GM12878 (cell line): ENCODE data around the gene NFATC2. TPM values are rescaled to one million over a fixed set of nuclear protein-coding genes. Genes with fewer than 3 reads are reported as not detected.

Experiments
- ATAC-seq: fragments of 200-7000 bp; cut with Tn5 transposase; 3 replicates; pipeline ENCODE4 v1.9.1; 2020; ENCODE audit warnings: mild to moderate bottlenecking, moderate library complexity
- BruUV-seq: library from RNA; stranded (reverse); fragments of 400-500 nt; replicated peaks from 2 replicates; lab custom pipeline; 2021; lab: Mats Ljungman, UMichigan
- CTCF ChIA-PET: fragments of 300-600 bp; sonication (Branson Sonifier 250); formaldehyde crosslinking; extraction: SDS; loops from one replicate; lab custom pipeline; 2021; ENCODE audit warnings: inconsistent platforms; lab: Yijun Ruan, JAX
- POLR2A ChIA-PET: fragments of 350-600 bp; formaldehyde crosslinking; extraction: SDS; loops from one replicate; lab custom pipeline; 2021; ENCODE audit warnings: inconsistent platforms; lab: Charles Lee
- RAD21 ChIA-PET: fragments of 300-600 bp; sonication (Branson Sonifier 250); formaldehyde crosslinking; loops from one replicate; lab custom pipeline; 2023; ENCODE audit warnings: antibody characterized with exemption; ENCODE audit not compliant: unreplicated experiment; lab: Charles Lee
- SMC1A ChIA-PET: fragments of 300-600 bp; sonication (Branson Sonifier 250); formaldehyde crosslinking; loops from one replicate; lab custom pipeline; 2023; ENCODE audit not compliant: unreplicated experiment, uncharacterized antibody; lab: Charles Lee
- DNase-seq: peaks from one replicate; pipeline ENCODE4 v3.0.0-alpha.2; 2011; ENCODE audit warnings: low read depth, low spot score
- FAIRE-seq: peaks from 3 replicates; lab custom pipeline; 2011; peaks lifted over from hg19 to GRCh38; lab: Jason Lieb, UNC
- H2AFZ ChIP-seq: 2 replicates; pipeline ENCODE4 v1.6.0; 2011; ENCODE audit warnings: low read depth, low read length, control low read depth; ENCODE audit not compliant: control insufficient read depth
- H3K27ac ChIP-seq: 2 replicates; pipeline ENCODE4 v1.5.1; 2011; ENCODE audit warnings: control low read depth; ENCODE audit not compliant: control insufficient read depth, insufficient read depth
- H3K27me3 ChIP-seq, 2 experiments: replicated peaks in 1 of 2; 2 replicates each; pipeline versions ENCODE4 v1.6.0 to v1.6.1; 2011; ENCODE audit warnings: low read length in 1 of 2; ENCODE audit not compliant: control insufficient read depth in 2 of 2, insufficient read depth in 2 of 2
- H3K36me3 ChIP-seq, 2 experiments: 2 replicates each; pipeline ENCODE4 v1.5.1; 2011; ENCODE audit warnings: low read length in 1 of 2; ENCODE audit not compliant: control insufficient read depth in 2 of 2, insufficient read depth in 2 of 2
- H3K4me1 ChIP-seq: 2 replicates; pipeline ENCODE4 v1.6.1; 2011; ENCODE audit warnings: mild to moderate bottlenecking, low read length, moderate library complexity, mixed read lengths; ENCODE audit not compliant: control insufficient read depth, insufficient read depth
- H3K4me2 ChIP-seq: 2 replicates; pipeline ENCODE4 v1.6.0; 2011; ENCODE audit warnings: control low read depth; ENCODE audit not compliant: control insufficient read depth, insufficient read depth
- H3K4me3 ChIP-seq: fragments of 200-600 bp; sonication (generic); 2 replicates; pipeline ENCODE4 v1.5.1; 2016
- H3K79me2 ChIP-seq: 2 replicates; pipeline ENCODE4 v1.6.0; 2011; ENCODE audit warnings: low read length; ENCODE audit not compliant: control insufficient read depth, insufficient read depth
- H3K9ac ChIP-seq: 2 replicates; pipeline ENCODE4 v1.8.0; 2011; ENCODE audit warnings: low read length, control low read depth, mixed read lengths; ENCODE audit not compliant: control insufficient read depth, insufficient read depth
- H3K9me3 ChIP-seq: replicated peaks from 3 replicates; pipeline ENCODE4 v1.5.1; 2011; ENCODE audit warnings: mild to moderate bottlenecking, low read length; ENCODE audit not compliant: control insufficient read depth, insufficient read depth
- H4K20me1 ChIP-seq: 2 replicates; pipeline ENCODE4 v1.6.0; 2011; ENCODE audit not compliant: control insufficient read depth, insufficient read depth
- BMI1 ChIP-seq: fragments of 450-650 bp; IDR thresholded peaks from 2 replicates; pipeline ENCODE4 v1.6.1; 2016; ENCODE audit warnings: mild to moderate bottlenecking, moderate library complexity, borderline replicate concordance
- SIN3A ChIP-seq: IDR thresholded peaks from 2 replicates; pipeline ENCODE4 v1.6.1; 2012; ENCODE audit warnings: low read depth, low read length, improper control_type of control experiment
- whole genome bisulfite sequencing: methylation state at CpG from one replicate; pipeline ENCODE4 v1.1.6; 2016; ENCODE audit warnings: low lambda C conversion rate; ENCODE audit not compliant: insufficient replicate concordance, insufficient coverage; ENCODE audit errors: missing lambda C conversion rate; 5-methylcytosine and 5-hydroxymethylcytosine counted together
- in situ Hi-C: fragments of 300-500 bp; cut with MboI; formaldehyde crosslinking; loops from 9 replicates; pipeline ENCODE4 v1.14.3; 2018; ENCODE audit warnings: mixed read lengths
- intact Hi-C: fragments of 100-400 bp; cut with micrococcal nuclease; formaldehyde crosslinking; loops from one replicate; pipeline ENCODE4 v1.14.2; 2022; ENCODE audit not compliant: unreplicated experiment
- polyA plus RNA-seq, 11 experiments: library from polyadenylated mRNA; depleted of rRNA in 4 of 11; unstranded in 6 of 11; stranded (reverse) in 5 of 11; fragments of >200 nt; fragmentation: Nextera tagmentation in 4 of 11; fragmentation: Illumina TruSeq in 1 of 11; extraction: Ambion mirVana in 4 of 11; extraction: Trizol in 1 of 11; gene quantifications; 1 replicate in 1 of 11; 2 replicates in 10 of 11; pipeline versions ENCODE4 v1.2.1 to v1.2.3, GENCODE V29; 2011 to 2016; ENCODE audit warnings: inconsistent platforms in 2 of 11, missing spikeins in 2 of 11, low read depth in 1 of 11
- total RNA-seq, 4 experiments: library from RNA; depleted of rRNA in 3 of 4; stranded (reverse); fragments of >200 nt in 3 of 4; fragmentation: Illumina TruSeq in 1 of 4; extraction: Trizol in 1 of 4; gene quantifications; 2 replicates each; pipeline versions ENCODE4 v1.2.1 to v1.2.3, GENCODE V29; 2013 to 2021
- TF ChIP-seq, protein P1 (sequence below): fragments of 450-650 bp; IDR thresholded peaks from 2 replicates; pipeline ENCODE4 v1.6.1; 2017; ENCODE audit warnings: low read depth, mild to moderate bottlenecking, moderate library complexity

NFATC2 gene
- total and polyA plus RNA-seq, 10 of the 15 experiments (the other 5 are each of a cell fraction or from before 2014, with no cell fraction given): 3.3 to 20.0 (median 7.3) TPM

DNA sequence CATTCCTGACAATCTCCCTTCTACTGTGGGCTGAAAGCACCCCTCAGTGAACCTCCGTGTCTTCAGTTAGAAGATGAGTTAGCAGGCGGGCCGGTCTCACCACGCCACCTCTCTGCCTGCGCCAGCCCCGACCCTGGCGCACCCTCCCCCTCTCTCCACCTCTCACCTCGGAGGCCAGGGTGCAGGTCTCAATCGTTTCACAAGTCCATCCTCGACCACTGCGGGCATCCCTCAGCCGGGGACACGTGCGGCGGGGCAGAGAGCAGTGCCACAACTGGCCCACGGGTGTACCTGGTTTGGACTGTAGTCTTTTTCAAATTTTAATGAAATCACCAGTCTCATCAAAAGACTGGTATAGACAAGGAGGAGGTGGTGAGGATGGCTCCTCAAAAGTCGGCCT, 34.4 kb downstream of the NFATC2 start:
- Histone ChIP-seq H3K9ac (no peak overlapping the region), H3K4me1 (no peaks in the 10 kb centered on the region), H3K79me2 (no peaks in the 10 kb centered on the region)
- TF ChIP-seq, protein P1, sequence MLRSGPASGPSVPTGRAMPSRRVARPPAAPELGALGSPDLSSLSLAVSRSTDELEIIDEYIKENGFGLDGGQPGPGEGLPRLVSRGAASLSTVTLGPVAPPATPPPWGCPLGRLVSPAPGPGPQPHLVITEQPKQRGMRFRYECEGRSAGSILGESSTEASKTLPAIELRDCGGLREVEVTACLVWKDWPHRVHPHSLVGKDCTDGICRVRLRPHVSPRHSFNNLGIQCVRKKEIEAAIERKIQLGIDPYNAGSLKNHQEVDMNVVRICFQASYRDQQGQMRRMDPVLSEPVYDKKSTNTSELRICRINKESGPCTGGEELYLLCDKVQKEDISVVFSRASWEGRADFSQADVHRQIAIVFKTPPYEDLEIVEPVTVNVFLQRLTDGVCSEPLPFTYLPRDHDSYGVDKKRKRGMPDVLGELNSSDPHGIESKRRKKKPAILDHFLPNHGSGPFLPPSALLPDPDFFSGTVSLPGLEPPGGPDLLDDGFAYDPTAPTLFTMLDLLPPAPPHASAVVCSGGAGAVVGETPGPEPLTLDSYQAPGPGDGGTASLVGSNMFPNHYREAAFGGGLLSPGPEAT: no peak
- TF ChIP-seq BMI1: no peak
- TF ChIP-seq SIN3A: no peak
- TF ChIP-seq, all 136 proteins: peak for 0
- H3K36me3 ChIP-seq: peaks cover 5 to 7% of the 10 kb centered on the region in 2 experiments; a peak in 3 of 4 replicates
- no peaks in the 10 kb centered on the region for H4K20me1 ChIP-seq
- DNase-seq (no peak), FAIRE-seq (no peak), ATAC-seq (no peak)
- H3K9me3 ChIP-seq: no peaks in the 10 kb centered on the region; the same call in 2 of the 3 replicates
- SMC1A ChIA-PET: interaction anchor here (0.9 kb wide), 1 partner anchor 9 kb away, joined by 3 read pairs; no protein-coding TSS in a partner anchor
- CTCF ChIA-PET: no interaction called here
- intact Hi-C loops: no loop called here
- in situ Hi-C loops: no loop called here
- BruUV-seq: no TSS peak
- RAD21 ChIA-PET: no interaction called here
- H3K27ac ChIP-seq: no peak overlapping the region
- POLR2A ChIA-PET: no interaction called here
- no peak overlapping the region for H3K4me2 ChIP-seq
- 55% methylated on average over 17 of the region's 17 CpGs for WGBS
- no peak overlapping the region for H3K4me3 ChIP-seq
- no peak overlapping the region for H2AFZ ChIP-seq
- H3K27me3 ChIP-seq: no peaks in the 10 kb centered on the region
